NCI-H2196 (cell line): ENCODE results near the gene PKDCC.

Source experiments
- DNase-seq: peaks from one replicate; lab custom pipeline; 2025; ENCODE audit not compliant: unreplicated experiment; lab: John Stamatoyannopoulos, UW

Gene PKDCC

DNA sequence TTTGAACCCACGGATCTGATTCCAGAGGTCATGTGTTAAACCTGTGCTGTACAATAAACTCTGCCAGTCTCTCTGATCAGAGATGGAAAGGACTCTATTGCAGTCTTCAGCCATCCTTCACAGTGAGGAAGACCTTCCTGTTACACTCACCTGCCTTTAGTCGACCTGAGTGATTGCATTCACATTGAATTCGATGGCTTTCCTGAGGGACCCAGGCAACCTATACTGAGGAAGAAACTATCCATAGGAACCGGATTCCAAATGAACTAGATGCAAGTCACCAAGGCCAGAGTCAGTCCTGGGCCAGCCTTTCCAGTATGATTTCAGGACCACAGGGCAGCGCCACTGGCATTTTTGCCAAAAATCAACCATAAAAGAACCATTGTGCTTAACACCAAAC, 56.8 kb downstream of the PKDCC start:
- DNase-seq: no peak

DNA sequence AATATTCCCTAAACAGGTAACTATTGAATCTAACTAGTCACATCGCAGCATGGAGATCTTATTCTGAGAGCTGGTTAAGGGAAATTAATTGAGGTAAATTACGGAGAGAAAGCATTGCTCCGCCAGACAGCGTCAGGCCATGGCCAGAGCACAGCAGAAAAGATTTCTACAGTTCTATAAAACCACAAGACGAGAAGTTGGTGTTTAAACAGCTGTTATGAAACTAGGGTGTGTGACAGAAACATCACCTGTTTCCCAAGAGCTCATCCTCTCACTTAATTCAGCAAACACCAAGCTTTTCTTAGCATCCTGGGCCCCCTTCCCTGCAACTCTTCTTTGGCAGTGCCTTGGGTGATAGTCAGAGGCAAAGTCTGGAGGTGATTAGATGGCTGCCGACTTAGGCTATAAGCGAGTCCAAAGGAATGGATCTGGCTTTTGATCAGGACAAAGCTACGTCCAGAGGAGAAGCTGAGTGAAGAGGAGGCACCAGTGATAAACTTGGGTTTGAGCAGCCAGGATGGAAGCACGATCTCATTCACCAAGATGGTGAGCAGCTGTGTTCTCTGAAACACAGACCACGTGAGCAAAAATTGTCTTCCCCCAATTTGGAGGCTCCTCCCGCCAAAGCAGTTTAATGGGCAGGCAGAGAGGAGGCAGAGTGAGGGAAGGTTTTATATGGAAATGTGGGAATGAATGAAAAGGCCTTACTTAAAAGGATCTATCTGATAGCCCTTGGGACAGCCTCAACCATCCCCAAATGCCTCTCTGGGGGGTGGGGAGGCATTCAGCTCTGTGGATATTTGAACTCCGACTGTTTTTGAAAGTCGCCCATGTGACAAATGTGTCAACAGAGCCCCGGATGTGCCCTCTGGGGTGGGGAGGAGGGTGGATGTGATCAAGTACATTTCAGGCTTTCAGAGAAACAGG, 57.8 kb downstream of the PKDCC start:
- DNase-seq: peak; percentile 19

DNA sequence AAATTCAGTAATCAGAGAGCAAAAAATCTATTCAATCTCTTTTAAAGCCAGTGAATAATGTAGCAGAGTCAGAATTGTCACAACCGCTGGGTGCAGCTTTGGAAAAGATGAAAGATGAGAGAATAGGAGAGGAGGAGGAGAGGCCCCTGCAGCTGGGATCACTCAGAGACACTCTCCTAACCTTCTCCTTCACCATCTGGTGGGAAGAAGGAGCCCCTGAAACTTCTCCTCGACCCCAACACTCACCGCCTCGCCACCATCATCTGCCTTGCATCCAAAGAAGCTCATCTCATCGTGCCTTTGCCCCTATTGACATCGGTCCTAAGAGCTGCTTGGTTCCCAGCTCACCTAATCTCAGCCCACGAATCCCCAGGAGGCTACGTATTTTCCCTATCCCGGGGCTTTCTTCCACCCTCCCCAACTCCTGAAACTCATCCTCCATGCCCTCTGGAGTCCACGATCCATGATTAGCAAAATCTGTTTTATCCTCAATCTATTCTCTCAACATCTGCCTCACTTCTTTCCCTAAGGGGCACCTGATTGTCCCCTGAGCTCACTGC, 58.5 kb downstream of the PKDCC start:
- no peak for DNase-seq

DNA sequence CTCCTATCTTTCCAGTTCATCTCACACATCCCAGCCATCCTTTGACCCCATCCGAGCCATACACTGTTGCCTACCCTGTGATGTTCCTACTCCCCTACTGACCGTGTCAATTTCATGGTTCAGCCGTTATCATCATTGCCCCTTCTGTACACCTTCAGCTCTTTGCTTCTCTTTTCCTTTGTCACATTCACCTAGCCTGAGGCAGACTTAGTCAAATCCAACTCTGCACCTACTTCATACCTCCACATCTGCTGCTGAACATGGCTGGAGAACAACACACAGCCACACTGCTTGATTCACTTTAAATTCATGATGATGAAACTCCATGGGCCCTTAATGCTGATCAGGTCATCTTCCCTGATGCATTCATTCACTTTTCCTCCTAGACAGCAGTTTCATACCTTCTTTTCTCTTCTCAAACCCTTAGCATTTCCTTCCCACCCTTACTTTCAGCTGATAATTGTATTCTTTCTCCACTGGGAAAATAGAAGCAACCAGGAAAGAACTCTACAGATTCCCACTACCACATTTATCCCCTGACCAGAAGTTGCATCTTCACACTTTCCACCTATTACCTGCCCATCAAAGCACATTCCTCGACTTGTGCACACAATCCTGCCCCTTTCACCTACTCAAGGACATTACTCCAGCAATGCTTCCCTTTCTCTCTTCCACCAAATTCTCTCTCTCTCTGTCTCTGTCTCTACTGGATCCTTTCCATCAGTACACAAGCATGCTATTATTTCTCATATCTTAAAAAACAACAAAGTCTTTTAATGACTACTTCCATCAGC, 59.6 kb downstream of the PKDCC start:
- no peak for DNase-seq
